Liver (tissue), 9 donors: Measurements from ENCODE around the gene ARIH2. TPM values are rescaled to one million over a fixed set of nuclear protein-coding genes. Genes with fewer than 3 reads are reported as not detected.
A peak's percentile ranks its signal among the peaks of the same experiment; 100 is the strongest.
"Not testable (repeated sequence)": the region's sequence is repeated elsewhere in the genome, so short reads cannot be mapped to it uniquely, and the experiment has no call there.

Experiments
- DNase-seq: peaks from one replicate; pipeline ENCODE4 v3.0.0-alpha.2; 2017; ENCODE audit warnings: low spot score
- H3K27ac ChIP-seq, 2 donors: one replicate each; pipeline ENCODE4 v1.7.0; 2013; ENCODE audit warnings: inconsistent platforms in 2 of 2, low read length in 2 of 2, control low read depth in 1 of 2, low read depth in 1 of 2, mild to moderate bottlenecking in 1 of 2
- H3K27me3 ChIP-seq, 4 donors: one replicate each; pipeline versions ENCODE4 v1.6.1 to v1.7.0; 2013; ENCODE audit warnings: low read length in 3 of 4, inconsistent platforms in 1 of 4, mild to moderate bottlenecking in 1 of 4, moderate library complexity in 1 of 4; ENCODE audit not compliant: control insufficient read depth in 4 of 4, insufficient read depth in 4 of 4
- H3K36me3 ChIP-seq, 4 donors: one replicate each; pipeline versions ENCODE4 v1.6.1 to v1.7.0; 2013; ENCODE audit warnings: low read length in 3 of 4, mild to moderate bottlenecking in 3 of 4, low read depth in 1 of 4, moderate library complexity in 1 of 4; ENCODE audit not compliant: control insufficient read depth in 4 of 4, insufficient read depth in 3 of 4
- H3K4me1 ChIP-seq, 4 donors: one replicate each; pipeline versions ENCODE4 v1.6.1 to v1.7.0; 2013; ENCODE audit warnings: low read length in 3 of 4, mild to moderate bottlenecking in 3 of 4, moderate library complexity in 1 of 4; ENCODE audit not compliant: control insufficient read depth in 4 of 4, insufficient read depth in 4 of 4
- H3K4me3 ChIP-seq, 3 donors: one replicate each; pipeline versions ENCODE4 v1.6.1 to v1.7.0; 2013; ENCODE audit warnings: low read length in 3 of 3, control low read depth in 1 of 3, low read depth in 1 of 3, mild to moderate bottlenecking in 1 of 3
- H3K9ac ChIP-seq, 2 donors: one replicate each; pipeline ENCODE4 v1.7.0; 2013; ENCODE audit warnings: low read length in 2 of 2, mild to moderate bottlenecking in 2 of 2, moderate library complexity in 2 of 2, control low read depth in 1 of 2, low read depth in 1 of 2
- H3K9me3 ChIP-seq, 4 donors: one replicate each; pipeline versions ENCODE4 v1.6.1 to v1.7.0; 2013; ENCODE audit warnings: low read length in 3 of 4; ENCODE audit not compliant: control insufficient read depth in 4 of 4
- CTCF ChIP-seq: fragments of 150-350 bp; IDR thresholded peaks from 2 replicates; pipeline ENCODE4 v1.5.1; 2017; ENCODE audit warnings: improper control_type of control experiment, low read depth, low read length; ENCODE audit not compliant: missing input control
- EGR1 ChIP-seq, 2 donors: IDR thresholded peaks; 2 replicates each; pipeline ENCODE4 v1.6.1; 2016 to 2018; ENCODE audit warnings: antibody characterized with exemption in 2 of 2, low read depth in 2 of 2
- FOXA1 ChIP-seq: IDR thresholded peaks from 2 replicates; pipeline ENCODE4 v1.6.1; 2016; ENCODE audit warnings: antibody characterized with exemption
- FOXA2 ChIP-seq: IDR thresholded peaks from 2 replicates; pipeline ENCODE4 v1.6.1; 2016; ENCODE audit warnings: antibody characterized with exemption
- GABPA ChIP-seq, 2 donors: IDR thresholded peaks in 1 of 2; conservative IDR thresholded peaks in 1 of 2; 2 replicates each; pipeline ENCODE4 v1.6.1; 2016; ENCODE audit warnings: antibody characterized with exemption in 2 of 2, mild to moderate bottlenecking in 1 of 2, moderate library complexity in 1 of 2
- HNF4A ChIP-seq, 2 donors: conservative IDR thresholded peaks; 2 replicates each; pipeline ENCODE4 v1.6.1; 2016; ENCODE audit warnings: antibody characterized with exemption in 2 of 2, mild to moderate bottlenecking in 2 of 2
- HNF4G ChIP-seq: IDR thresholded peaks from 2 replicates; pipeline ENCODE4 v1.6.1; 2016; ENCODE audit warnings: antibody characterized with exemption
- JUND ChIP-seq, 2 donors: IDR thresholded peaks; 2 replicates each; pipeline ENCODE4 v1.6.1; 2016; ENCODE audit warnings: antibody characterized with exemption in 2 of 2
- MAX ChIP-seq: IDR thresholded peaks from 2 replicates; pipeline ENCODE4 v1.6.1; 2016; ENCODE audit warnings: antibody characterized with exemption
- NR2F2 ChIP-seq: IDR thresholded peaks from 2 replicates; pipeline ENCODE4 v1.6.1; 2016; ENCODE audit warnings: antibody characterized with exemption
- RAD21 ChIP-seq, 2 donors: IDR thresholded peaks; 2 replicates each; pipeline ENCODE4 v1.6.1; 2016; ENCODE audit warnings: antibody characterized with exemption in 2 of 2, mild to moderate bottlenecking in 2 of 2
- RXRA ChIP-seq, 2 donors: IDR thresholded peaks; 2 replicates each; pipeline ENCODE4 v1.6.1; 2017 to 2018; ENCODE audit warnings: antibody characterized with exemption in 2 of 2, mild to moderate bottlenecking in 1 of 2
- SP1 ChIP-seq: IDR thresholded peaks from 2 replicates; pipeline ENCODE4 v1.6.1; 2018; ENCODE audit warnings: antibody characterized with exemption, mild to moderate bottlenecking
- TAF1 ChIP-seq: conservative IDR thresholded peaks from 2 replicates; pipeline ENCODE4 v1.6.1; 2016; ENCODE audit warnings: antibody characterized with exemption, mild to moderate bottlenecking
- YY1 ChIP-seq: IDR thresholded peaks from 2 replicates; pipeline ENCODE4 v1.6.1; 2016; ENCODE audit warnings: antibody characterized with exemption, mild to moderate bottlenecking
- WGBS: extraction: QIAGEN DNeasy Blood & Tissue Kit; methylation state at CpG from one replicate; pipeline ENCODE4 v1.1.7; 2013; 5-methylcytosine and 5-hydroxymethylcytosine counted together
- polyA plus RNA-seq, 2 donors: library from polyadenylated mRNA; stranded (reverse) in 1 of 2; unstranded in 1 of 2; fragments of 200-250 nt in 1 of 2; fragments of >200 nt in 1 of 2; fragmentation: Nextera tagmentation in 1 of 2; extraction: Ambion mirVana in 1 of 2; gene quantifications; one replicate each; pipeline versions ENCODE4 v1.2.1 to v1.2.3, GENCODE V29; 2013 to 2015
- total RNA-seq, 2 donors: library from RNA; depleted of rRNA; stranded (reverse); fragments of >200 nt; gene quantifications; one replicate each; pipeline ENCODE4 v1.2.3, GENCODE V29; 2014
- TF ChIP-seq, protein P1 (sequence below): IDR thresholded peaks from 2 replicates; pipeline ENCODE4 v1.6.1; 2016; ENCODE audit warnings: antibody characterized with exemption
- donor health status: healthy.
- donor health status: healthy.
- donor health status: healthy.
- donor health status: healthy.
- donor health status: healthy.

The ARIH2 gene
- total and polyA plus RNA-seq, 4 donors = 24.8 to 63.5 (median 31.0) TPM

GRCh38 chr3:49007771-49008528 is 89.3 kb downstream of the ARIH2 start:
- Histone ChIP-seq H3K9ac (peak overlapping the region in 1 of 2 donors; percentile 81), H3K27ac (peak overlapping the region; percentile 80 to 98), H3K4me3 (peak overlapping the region in 2 of 3 donors; percentile 64 to 69), H3K9me3 (no peaks in the 10 kb centered on the region), H3K4me1 (peaks cover 6 to 31% (median 20%) of the 10 kb centered on the region in 4 donors), H3K36me3 (peaks cover 0 to 16% (median 2%) of the 10 kb centered on the region in 4 donors), H3K27me3 (no peaks in the 10 kb centered on the region)
- 23% methylated on average over 41 of the region's 41 CpGs for WGBS
- TF ChIP-seq YY1 (no peak), CTCF (no peak), HNF4A (conservative IDR thresholded peaks at IDR 0.05) (no peak), MAX (no peak), JUND (IDR thresholded peaks at IDR 0.05) (no peak), FOXA2 (no peak), HNF4G (no peak), GABPA (IDR thresholded peaks at IDR 0.05 in 1 of 2, conservative IDR thresholded peaks at IDR 0.05 in 1 of 2) (no peak), TAF1 (no peak), SP1 (no peak), RAD21 (IDR thresholded peaks at IDR 0.05) (no peak)
- peak; percentile 94 for DNase-seq

GRCh38 chr3:49008627-49009026 is 90.0 kb downstream of the ARIH2 start:
- not testable (repeated sequence) for H3K9ac ChIP-seq, H3K27me3 ChIP-seq, H3K4me3 ChIP-seq, DNase-seq, H3K9me3 ChIP-seq
- WGBS = 94% methylated on average over 5 of the region's 5 CpGs
- H3K36me3 ChIP-seq = peaks cover 0 to 18% (median 2%) of the 10 kb centered on the region in 4 donors
- H3K4me1 ChIP-seq = peaks cover 6 to 31% (median 20%) of the 10 kb centered on the region in 4 donors
- peak overlapping the region in 1 of 2 donors; percentile 64 for H3K27ac ChIP-seq

DNA sequence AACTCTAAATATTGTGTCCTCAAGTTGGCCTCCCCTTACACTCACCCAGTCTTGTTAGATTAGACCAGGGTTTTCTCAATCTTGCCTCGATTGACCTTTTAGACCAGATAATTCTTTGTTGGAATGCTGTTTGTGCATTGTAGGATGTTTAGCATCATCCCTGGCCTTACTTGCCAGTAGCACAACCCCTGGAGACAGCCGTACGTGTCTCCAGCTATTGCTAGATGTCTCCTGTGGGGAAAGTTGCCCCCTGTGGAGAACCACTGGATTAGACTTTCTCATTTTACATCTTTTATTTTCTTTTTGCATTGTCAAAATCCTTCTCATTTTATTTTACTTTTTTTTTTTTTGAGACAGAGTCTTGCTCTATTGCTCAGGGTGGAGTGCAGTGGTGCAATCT is 90.8 kb downstream of the ARIH2 start:
- Histone ChIP-seq H3K4me3 (no peak overlapping the region), H3K27ac (no peak overlapping the region), H3K4me1 (peaks cover 6 to 27% (median 19%) of the 10 kb centered on the region in 4 donors), H3K9ac (no peak overlapping the region), H3K9me3 (no peaks in the 10 kb centered on the region), H3K27me3 (no peaks in the 10 kb centered on the region), H3K36me3 (peaks cover 0 to 24% (median 3%) of the 10 kb centered on the region in 4 donors)
- TF ChIP-seq RAD21 (IDR thresholded peaks at IDR 0.05) = no peak
- no peak for TF ChIP-seq FOXA2
- TF ChIP-seq RXRA (IDR thresholded peaks at IDR 0.05) = no peak
- TF ChIP-seq NR2F2 = no peak
- TF ChIP-seq SP1 = no peak
- TF ChIP-seq, protein P1, sequence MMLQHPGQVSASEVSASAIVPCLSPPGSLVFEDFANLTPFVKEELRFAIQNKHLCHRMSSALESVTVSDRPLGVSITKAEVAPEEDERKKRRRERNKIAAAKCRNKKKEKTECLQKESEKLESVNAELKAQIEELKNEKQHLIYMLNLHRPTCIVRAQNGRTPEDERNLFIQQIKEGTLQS = no peak
- no peak for TF ChIP-seq EGR1 (IDR thresholded peaks at IDR 0.05; ENCODE audit: low read depth in 2 of 2)
- TF ChIP-seq GABPA (IDR thresholded peaks at IDR 0.05 in 1 of 2, conservative IDR thresholded peaks at IDR 0.05 in 1 of 2) = no peak
- no peak for TF ChIP-seq YY1
- TF ChIP-seq CTCF = no peak
- TF ChIP-seq HNF4A (conservative IDR thresholded peaks at IDR 0.05) = no peak
- TF ChIP-seq MAX = no peak
- no peak for TF ChIP-seq FOXA1
- 85% methylated on average over 3 of the region's 3 CpGs for WGBS
- DNase-seq = no peak
